ENCODE measurements around the gene ARHGEF40.

ARHGEF40 gene

DNA sequence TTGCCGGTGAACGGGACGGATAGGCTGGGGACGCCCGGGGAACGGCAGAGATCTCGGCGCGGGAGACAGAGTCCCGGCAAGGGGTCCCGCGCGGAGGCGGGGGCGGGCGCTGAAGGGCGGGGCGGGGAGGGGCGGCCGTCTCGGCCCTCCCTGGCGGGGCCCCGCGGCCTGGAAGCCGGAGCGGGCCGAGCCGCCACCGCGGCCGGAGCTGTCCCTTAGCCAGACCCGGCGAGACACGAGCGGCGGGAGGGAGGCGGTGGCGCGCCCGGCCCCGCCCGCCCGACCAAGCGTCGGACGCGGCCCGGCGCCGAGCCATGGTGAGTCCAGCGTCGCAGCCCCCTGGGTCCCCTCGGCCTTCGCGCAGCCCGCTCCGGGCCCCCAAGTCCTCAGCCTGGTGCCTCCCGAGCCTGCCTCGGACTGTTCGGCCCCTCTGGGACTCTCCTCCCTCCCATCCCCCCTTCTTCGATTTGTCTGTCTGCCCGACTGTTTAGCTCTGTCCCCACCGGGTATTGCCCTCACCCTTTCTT, at the start of gene ARHGEF40:
ARHGEF40 (plus strand) TSS at position 222 of the 527 bp plus-strand sequence; CDS start at position 315, 93 bp downstream.
- DNase-seq, result no peak

- DNase-seq, result no peak
These were observed 49.0 kb upstream of the ARHGEF40 start for GRCh38 chr14:21020977-21021545.

DNA sequence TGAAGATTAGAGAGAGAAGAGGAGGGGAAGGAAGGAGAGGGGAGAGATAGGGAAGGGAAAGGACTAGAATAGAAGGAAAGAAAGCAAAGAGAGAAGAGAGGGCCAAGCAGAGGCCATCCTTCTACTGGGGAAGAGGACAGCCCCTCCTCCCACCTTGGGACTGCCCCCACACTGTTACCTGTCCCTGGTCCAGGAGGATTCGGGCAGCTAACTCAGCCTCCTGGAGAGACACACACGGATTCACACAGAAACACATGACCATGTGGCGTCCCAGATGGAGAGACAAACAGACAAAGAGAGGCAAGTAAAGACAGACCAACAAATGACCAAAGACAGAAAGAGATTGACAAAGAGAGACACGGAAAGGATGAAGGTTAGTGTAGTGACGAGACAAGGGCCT, 47.4 kb upstream of the ARHGEF40 start:
- DNase-seq, result no peak

DNA sequence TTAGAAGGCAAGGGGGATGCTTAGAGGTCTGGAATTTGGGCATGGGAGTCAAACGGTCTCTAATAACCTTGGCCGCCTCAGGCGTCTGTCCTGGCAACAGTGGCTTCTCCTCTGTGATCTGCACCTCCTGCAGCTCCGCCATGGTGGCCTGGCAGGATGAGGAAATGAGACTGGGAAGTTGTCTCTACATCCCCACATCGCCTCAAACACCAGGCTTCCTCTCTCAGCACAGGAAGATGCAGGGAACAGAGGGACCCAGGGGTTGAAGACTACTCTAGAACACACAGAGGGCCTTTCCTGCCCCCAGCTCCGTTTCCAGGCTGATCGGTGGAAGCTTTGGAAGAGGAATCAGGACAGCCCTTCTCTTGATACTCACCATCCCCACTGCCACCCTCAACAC, 46.9 kb upstream of the ARHGEF40 start:
- no peak for DNase-seq

DNA sequence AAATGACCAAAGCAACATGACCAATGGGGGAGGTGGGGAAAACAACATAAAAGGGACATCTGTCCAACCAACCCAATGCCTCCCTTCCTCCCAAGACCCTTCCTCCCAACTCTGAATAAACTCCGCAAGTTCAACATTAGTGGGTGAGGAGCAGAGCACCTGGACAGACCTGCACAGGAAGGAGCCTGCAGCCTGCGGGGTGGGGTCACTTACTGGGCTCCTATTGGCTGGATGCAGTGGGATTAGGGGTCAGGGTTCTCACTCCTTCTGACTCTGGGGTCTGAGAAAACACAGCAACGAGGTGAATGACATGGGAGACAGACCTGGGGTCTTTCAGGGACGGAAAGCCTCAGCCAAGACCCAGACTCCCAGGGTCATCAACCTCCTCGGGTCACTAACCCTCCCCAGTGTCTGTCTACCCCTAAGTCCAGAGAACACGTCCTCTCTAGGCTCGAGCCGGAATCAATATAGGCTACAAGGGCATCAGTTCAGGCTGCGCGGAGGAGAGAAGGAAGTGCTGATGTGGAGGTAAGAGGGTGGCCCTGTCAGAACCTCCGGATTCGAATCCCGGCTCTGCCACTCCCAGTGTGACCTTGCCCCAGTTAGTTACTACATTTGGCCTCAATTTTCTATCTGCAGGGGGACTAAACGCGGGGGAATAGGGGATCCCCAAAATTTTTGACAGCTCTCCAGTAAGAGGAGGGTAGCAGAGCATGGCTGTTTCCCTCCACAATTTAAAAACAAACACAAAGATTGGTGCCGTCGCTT, 46.1 kb upstream of the ARHGEF40 start:
- DNase-seq, result peak; percentile 20

GRCh38 chr14:21024585-21025370, 45.3 kb upstream of the ARHGEF40 start, which contains the start of gene NDRG2:
Gene NDRG2 (minus strand): TSS chr14:21025061. CDS start chr14:21023315, 1,746 bp downstream.
- DNase-seq, result peak; percentile 79

DNA sequence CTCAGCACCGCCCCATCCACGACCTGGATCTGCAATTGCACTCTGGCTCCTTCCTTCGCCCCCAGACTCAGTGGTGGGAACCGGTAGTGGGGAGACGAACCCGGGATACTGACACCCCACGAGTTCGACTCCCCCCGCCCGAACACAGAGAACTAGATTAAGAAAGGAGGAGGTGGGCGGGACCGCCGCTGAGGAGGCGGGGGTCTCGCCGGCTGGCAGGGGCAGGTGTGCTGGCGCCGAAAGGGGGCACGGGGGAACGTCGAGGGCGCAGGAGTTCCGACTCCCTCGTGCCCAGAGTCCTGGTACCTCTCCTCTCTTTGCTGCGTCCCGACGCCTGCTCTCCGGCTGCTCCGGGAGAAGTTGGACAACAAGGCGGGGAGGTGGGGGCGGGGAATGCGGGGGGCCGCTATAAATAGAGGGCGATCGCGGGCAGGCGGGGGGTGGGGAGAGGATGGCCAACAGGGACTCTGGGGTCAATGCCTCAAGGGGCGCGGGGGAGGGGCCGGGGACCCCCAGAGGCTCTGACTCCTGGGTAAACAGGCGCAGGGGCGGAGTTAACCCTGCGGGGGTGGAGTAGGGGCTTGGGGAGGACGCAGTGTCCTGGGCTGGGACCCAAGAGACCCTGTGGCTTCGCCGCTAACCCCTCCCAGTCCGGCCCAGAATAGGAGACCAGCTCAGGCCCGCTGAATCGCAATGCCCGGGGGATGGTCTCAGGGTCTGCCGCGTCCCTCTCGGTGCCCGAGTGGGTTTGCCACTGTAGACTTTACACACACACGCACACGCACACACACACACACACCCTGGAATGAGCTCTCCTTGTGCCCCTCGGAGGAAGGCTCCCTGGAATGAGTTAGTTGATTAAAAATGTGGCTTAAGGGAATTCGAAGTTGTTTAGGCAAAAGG, 44.5 kb upstream of the ARHGEF40 start:
- DNase-seq, result peak; percentile 19

DNA sequence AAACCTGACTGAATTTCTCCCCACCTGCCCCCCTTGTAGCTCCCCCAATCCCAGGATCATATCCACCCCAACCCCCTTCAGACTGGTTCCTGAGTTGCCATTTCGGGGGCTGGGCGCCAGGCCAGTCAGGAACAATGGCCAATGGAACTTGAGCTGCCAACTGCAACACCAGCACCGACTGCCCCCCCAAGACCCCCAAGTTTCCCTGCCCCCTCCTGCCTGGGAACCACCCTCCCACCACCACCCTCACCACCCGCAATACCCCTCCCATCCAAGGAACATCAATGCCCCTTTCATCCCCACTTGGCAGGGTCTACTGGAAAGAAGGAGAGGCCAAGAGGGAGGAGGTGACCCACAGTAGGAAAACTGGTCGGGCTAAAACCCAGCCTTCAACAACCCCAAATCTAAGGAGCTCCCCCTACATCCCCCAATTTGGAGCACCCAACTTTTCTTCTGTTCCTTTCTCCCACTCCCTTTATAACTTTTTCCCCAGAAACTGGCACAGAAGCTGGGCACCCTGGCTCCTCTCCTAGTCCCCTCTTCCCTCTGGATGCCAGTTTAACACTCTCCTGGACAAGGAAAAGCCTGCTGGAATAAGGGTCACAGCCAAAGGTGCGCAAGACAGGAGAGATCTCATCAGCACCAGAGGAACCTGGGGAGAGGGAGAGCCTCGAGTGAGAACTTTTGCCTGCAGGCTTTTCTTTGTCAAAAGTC, 43.7 kb upstream of the ARHGEF40 start:
- DNase-seq, result no peak

DNA sequence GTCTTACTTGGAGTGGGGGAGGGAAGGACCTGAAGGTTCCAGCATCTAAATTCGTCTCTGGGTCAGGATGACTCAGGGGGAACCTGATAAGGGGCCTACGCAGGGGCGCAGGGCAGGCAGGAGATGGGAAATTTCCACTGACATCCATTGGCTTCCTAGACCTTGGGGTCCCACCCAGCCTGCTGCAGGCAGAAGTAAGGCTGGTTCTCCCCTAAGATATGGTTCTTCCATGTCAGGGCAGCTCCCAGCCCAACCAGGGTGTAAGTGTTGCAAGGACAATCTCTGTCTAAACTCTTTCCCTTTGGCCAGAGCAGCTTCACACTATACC, 43.2 kb upstream of the ARHGEF40 start:
- DNase-seq, result no peak

DNA sequence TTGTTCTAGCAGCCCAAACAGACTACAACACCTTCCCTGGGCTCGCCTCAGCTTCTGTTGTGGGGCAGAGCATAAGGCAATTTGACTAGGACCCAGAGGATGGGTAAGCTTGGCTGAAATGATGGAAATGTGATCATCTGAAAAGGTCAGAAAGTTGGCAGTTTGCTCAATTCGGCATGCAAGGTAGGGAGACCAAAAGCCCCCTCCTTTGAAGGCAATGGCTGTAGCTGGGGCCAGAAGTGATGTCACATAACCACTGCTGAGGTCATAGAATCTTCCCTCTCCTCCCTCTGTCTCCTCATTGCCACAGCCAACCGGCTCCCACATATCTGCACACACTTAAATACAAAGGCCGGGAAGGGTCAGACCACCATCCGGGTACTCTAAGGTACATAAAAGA, 40.2 kb upstream of the ARHGEF40 start, which contains the start of gene TPPP2:
TPPP2 (plus strand) TSS at position 301 of the 400 bp plus-strand sequence. CDS start 365 bp downstream, outside the sequence.
- no peak for DNase-seq

GRCh38 chr14:21030531-21030930, 39.6 kb upstream of the ARHGEF40 start:
- DNase-seq, result no peak

- DNase-seq, result no peak
These were observed 37.6 kb upstream of the ARHGEF40 start for GRCh38 chr14:21032326-21033132.

DNA sequence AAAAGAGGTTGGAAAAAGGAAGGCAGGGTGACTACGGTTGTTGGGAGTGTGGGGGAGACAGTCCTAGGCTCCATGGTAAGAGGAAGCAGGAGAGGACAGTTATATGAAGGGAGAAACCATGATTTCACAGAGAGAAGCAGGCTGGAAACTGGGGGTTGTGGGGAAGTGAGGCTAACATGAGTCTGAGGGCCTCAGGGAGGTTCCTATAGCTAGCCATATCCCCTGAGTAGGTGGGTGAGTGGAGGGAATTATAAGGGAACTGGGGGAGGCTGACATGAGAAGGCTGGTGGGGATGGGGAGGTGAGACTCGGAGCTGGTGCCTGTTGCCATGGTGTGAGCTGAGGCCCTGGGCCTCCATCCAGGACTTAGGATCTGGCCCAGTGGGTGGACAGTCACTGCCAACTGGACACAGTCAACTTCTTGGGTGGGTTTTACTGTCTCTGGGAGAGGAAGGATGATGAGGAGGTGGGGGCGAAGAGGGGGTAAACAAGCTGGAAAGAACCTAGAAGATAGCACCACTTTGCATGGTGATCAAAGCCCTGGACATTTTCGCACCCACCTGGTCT, 36.9 kb upstream of the ARHGEF40 start:
- no peak for DNase-seq

DNA sequence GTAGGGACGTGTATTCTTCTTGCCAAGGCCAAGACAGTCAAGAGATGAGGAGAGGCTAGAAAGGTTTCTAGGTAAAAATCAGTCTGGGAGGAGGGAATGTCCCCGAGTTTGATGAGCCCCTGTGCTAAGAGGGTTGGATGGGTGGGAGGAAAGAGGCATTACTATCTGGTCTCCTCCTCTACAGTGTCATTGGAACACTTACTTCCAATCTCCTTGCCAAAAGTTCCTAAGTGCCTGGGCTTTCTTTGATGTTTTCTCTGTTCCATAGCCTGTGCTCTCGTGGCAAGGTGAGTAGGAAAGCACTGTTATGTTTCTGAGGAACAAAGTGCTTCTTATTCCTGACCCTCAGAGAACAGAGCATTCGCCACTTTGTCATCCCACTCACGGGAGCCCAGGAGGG, 35.4 kb upstream of the ARHGEF40 start, which contains the start of gene RNASE13:
RNASE13 (minus strand) TSS at position 101 of the 400 bp plus-strand sequence. CDS start 519 bp downstream, outside the sequence.
- DNase-seq, result no peak

DNA sequence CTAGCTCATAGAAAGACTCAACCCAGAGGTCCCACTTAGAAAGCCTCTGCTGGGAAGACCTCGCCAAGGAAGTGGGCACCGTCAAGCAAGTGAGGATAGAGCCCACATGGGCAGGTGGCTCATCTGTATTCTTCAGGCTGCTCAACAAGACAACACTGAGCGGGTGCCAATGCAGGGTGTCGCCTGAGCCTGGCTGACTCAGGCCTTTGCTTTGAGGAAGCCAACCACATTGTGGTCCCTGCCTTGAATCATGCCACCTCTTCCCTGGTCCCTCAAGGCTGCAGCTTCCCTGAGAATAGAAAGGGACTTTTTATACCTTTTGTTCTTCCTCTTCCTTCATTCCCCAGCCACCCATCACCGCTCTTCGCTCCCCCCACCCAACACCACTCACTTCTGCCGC, 33.4 kb upstream of the ARHGEF40 start:
- DNase-seq, result no peak

GRCh38 chr14:21037156-21037555, 32.9 kb upstream of the ARHGEF40 start:
- no peak for DNase-seq

GRCh38 chr14:21038441-21039422, 31.4 kb upstream of the ARHGEF40 start:
- no peak for DNase-seq

DNA sequence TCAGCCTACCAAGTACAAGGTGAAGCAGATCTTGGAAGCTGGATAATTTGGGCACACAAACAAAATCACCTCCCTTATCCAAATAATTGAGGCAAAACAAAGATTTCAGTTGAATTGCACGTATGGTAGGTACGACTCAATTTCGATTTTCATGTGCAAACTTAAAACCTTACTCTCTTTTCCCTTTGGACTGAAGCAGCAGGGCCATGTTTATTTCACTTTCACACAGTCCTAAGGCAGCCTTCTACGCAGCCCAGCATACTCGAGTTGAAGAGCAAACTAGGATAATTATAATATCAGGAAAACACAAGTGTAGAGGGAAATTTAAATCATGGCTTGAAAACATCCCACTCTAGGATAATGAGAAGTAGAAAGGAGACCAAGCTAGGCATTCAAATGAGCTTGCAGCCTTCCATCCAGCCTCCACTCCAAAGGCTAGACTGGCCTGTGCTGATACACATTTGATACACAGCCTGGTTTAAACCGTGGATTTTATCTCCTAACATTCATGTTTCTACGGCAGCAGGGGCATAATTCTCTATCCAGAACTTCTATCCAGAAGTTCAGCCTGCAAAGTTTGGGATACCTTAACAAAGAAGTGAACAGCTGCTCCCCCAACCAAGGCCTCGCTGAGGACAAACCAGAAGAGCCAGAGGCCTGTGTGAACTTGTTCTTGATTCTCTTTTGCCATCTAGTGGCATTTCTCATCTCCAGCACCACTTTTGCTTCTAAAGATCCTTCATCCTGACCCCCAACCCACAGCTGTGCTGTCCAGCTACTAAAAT, 30.3 kb upstream of the ARHGEF40 start:
- no peak for DNase-seq

Measured in activated CD8-positive, alpha-beta memory T cell treated with anti-CD3 and anti-CD28 coated beads, Interleukin-2, amount 50 U/mL, for 4 hours (primary cell).